AG04450 (cell line): ENCODE measurements around the gene CCND2. TPM values are rescaled to one million over a fixed set of nuclear protein-coding genes. Genes with fewer than 3 reads are reported as not detected.

Source experiments
- CTCF ChIA-PET: fragments of 300-600, 350-600 bp; formaldehyde crosslinking; extraction: SDS; loops from one replicate; lab custom pipeline; 2022; ENCODE audit warnings: antibody characterized with exemption, inconsistent platforms; lab: Charles Lee
- POLR2A ChIA-PET: fragments of 350-600 bp; formaldehyde crosslinking; extraction: SDS; loops from one replicate; lab custom pipeline; 2021; ENCODE audit warnings: antibody characterized with exemption, inconsistent platforms; lab: Yijun Ruan, JAX
- DNase-seq: peaks from one replicate; pipeline ENCODE4 v3.0.0-alpha.2; 2011; ENCODE audit warnings: low read depth, low spot score
- H3K27ac ChIP-seq: one replicate; pipeline ENCODE4 v1.5.1; 2012; ENCODE audit warnings: low read depth, low read length, control low read depth
- H3K27me3 ChIP-seq: one replicate; pipeline ENCODE4 v1.6.0; 2012; ENCODE audit warnings: low read length; ENCODE audit not compliant: control insufficient read depth, insufficient read depth
- H3K4me3 ChIP-seq: 2 replicates; pipeline ENCODE4 v1.5.1; 2011; ENCODE audit warnings: mild to moderate bottlenecking, low read depth, low read length, control low read depth
- H3K9me3 ChIP-seq: 2 replicates; pipeline ENCODE4 v1.5.1; 2012; ENCODE audit warnings: low read length; ENCODE audit not compliant: control insufficient read depth, insufficient read depth
- polyA plus RNA-seq: library from polyadenylated mRNA; depleted of rRNA; stranded (reverse); fragments of >200 nt; gene quantifications from 2 replicates; pipeline ENCODE4 v1.2.3, GENCODE V29; 2011
- TF ChIP-seq, protein P1 (sequence below): IDR thresholded peaks from 2 replicates; pipeline ENCODE4 v1.5.1; 2011; ENCODE audit warnings: low read depth, low read length, control low read depth, inconsistent platforms

CCND2 gene
- polyA plus RNA-seq, 1 experiment = 4.2 TPM

DNA sequence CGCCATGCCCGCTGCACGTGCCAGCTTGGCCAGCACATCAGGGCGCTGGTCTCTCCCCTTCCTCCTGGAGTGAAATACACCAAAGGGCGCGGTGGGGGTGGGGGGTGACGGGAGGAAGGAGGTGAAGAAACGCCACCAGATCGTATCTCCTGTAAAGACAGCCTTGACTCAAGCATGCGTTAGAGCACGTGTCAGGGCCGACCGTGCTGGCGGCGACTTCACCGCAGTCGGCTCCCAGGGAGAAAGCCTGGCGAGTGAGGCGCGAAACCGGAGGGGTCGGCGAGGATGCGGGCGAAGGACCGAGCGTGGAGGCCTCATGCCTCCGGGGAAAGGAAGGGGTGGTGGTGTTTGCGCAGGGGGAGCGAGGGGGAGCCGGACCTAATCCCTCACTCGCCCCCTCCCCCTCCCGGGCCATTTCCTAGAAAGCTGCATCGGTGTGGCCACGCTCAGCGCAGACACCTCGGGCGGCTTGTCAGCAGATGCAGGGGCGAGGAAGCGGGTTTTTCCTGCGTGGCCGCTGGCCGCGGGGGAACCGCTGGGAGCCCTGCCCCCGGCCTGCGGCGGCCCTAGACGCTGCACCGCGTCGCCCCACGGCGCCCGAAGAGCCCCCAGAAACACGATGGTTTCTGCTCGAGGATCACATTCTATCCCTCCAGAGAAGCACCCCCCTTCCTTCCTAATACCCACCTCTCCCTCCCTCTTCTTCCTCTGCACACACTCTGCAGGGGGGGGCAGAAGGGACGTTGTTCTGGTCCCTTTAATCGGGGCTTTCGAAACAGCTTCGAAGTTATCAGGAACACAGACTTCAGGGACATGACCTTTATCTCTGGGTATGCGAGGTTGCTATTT is 914 bp upstream of the CCND2 start:
- no peak for DNase-seq
- POLR2A ChIA-PET = interaction anchor here (0.6 kb wide), 2 partner anchors 10 to 11 kb away, joined by 4 to 9 read pairs; no protein-coding TSS in a partner anchor
- Histone ChIP-seq H3K4me3 (peak overlapping the region; percentile 35; the same call in 1 of the 2 replicates), H3K9me3 (peaks cover 12% of the 10 kb centered on the region; the same call in 1 of the 2 replicates), H3K27ac (no peak overlapping the region), H3K27me3 (peaks cover 88% of the 10 kb centered on the region)
- CTCF ChIA-PET = interaction anchor here (0.6 to 1.6 kb wide), 2 partner anchors 165 to 399 kb away, joined by 5 to 6 read pairs; no protein-coding TSS in a partner anchor
- TF ChIP-seq, protein P1, sequence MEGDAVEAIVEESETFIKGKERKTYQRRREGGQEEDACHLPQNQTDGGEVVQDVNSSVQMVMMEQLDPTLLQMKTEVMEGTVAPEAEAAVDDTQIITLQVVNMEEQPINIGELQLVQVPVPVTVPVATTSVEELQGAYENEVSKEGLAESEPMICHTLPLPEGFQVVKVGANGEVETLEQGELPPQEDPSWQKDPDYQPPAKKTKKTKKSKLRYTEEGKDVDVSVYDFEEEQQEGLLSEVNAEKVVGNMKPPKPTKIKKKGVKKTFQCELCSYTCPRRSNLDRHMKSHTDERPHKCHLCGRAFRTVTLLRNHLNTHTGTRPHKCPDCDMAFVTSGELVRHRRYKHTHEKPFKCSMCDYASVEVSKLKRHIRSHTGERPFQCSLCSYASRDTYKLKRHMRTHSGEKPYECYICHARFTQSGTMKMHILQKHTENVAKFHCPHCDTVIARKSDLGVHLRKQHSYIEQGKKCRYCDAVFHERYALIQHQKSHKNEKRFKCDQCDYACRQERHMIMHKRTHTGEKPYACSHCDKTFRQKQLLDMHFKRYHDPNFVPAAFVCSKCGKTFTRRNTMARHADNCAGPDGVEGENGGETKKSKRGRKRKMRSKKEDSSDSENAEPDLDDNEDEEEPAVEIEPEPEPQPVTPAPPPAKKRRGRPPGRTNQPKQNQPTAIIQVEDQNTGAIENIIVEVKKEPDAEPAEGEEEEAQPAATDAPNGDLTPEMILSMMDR = no peak

DNA sequence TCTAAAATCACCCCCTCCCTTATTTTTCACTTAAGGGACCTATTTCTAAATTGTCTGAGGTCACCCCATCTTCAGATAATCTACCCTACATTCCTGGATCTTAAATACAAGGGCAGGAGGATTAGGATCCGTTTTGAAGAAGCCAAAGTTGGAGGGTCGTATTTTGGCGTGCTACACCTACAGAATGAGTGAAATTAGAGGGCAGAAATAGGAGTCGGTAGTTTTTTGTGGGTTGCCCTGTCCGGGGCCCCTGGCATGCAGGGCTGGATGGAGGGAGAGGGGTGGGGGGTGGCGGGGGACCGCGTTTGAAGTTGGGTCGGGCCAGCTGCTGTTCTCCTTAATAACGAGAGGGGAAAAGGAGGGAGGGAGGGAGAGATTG is 300 bp upstream of the CCND2 start:
- ChIA-PET POLR2A (no interaction called here), CTCF (interaction anchor here (0.6 kb wide), 1 partner anchor 400 kb away, joined by 5 read pairs; no protein-coding TSS in a partner anchor)
- TF ChIP-seq, protein P1 = no peak
- peaks cover 12% of the 10 kb centered on the region; the same call in 1 of the 2 replicates for H3K9me3 ChIP-seq
- no peak overlapping the region for H3K27ac ChIP-seq
- H3K4me3 ChIP-seq = no peak overlapping the region; the same call in 1 of the 2 replicates
- peaks cover 87% of the 10 kb centered on the region for H3K27me3 ChIP-seq
- no peak for DNase-seq

DNA sequence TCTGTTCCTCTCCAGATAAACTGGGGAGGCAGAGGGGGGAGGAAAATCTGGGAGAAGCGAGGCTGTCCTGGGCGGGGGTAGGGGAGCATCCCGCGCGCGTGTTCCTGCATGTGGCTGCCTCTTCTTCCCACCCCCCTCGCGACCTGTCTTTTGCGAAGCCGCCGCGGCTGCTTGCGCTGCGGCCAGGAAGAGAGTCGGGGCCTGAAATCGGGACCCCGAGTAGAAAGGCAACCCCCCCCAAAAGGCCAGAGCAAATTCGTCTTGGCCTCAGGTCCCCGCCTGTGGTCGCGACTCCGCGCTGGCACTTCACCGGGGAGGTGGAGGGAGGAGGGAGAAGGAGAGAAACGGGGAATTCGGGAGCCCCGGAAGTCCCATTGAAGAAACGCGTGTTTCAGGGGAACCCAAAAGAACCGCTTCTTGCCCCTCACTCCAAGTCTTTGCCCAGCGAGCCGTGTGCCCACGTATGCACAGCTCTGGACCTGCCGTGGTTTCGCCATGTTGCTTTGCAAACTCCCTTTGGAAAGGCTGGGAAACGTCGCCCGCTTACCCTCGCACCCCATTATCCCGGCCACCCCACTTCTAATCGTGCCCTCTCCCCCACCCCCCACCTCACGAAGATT is 944 bp downstream of the CCND2 start:
- CTCF ChIA-PET = interaction anchor here (0.6 to 5.6 kb wide), 2 partner anchors 236 to 1122 kb away, joined by 3 to 89 read pairs; no protein-coding TSS in a partner anchor
- POLR2A ChIA-PET = interaction anchor here (0.6 kb wide), 3 partner anchors 242 to 288 kb away, joined by 3 read pairs; partner anchors contain the start of gene DYRK4

DNA sequence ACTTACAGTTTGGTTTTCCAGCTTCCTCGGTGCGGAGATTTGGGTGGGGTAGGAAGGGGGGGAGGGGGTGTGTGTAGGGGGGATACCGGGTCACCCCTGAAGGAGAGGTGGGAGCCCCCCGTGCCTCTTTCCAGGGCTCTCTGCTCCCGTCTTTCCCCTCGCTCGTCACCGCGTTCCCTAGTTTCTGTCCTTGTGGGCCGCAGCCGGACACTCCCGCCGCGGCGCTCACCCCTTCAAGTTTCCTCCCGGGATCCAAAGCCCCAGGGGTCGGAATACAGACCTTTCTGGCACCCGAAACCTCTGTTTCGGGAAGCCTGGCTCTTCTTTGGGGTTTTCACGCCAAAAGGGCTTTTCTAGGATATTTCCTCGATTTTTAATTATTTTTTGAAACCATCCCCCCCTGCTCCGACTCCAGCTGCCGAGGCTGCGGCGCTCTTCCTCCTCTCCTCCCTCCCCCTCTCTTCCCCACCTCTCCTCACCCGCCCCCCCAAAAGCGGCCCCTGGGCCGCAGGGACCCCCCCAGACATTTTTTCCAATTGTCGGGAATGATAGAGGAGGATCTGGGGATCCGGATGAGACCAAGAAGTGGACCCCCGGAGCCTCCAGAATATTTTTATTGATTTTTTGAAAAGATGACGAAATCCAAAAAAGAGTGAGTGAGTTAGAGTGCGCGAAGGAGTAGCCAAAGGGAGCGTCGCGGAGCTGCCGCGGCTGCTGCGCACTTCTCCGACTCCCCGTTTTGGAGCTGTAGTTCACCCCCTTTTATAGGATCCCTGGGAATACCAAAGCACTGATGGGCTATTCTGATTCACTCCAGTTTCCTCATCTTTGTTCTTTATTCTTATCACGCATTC is 1.7 kb downstream of the CCND2 start:
- Histone ChIP-seq H3K27ac (no peak overlapping the region), H3K4me3 (peak overlapping the region; percentile 55), H3K27me3 (peaks cover 78% of the 10 kb centered on the region), H3K9me3 (peaks cover 12% of the 10 kb centered on the region; the same call in 1 of the 2 replicates)
- DNase-seq = no peak
- TF ChIP-seq, protein P1 = no peak
- ChIA-PET POLR2A (interaction anchor here (0.6 to 0.7 kb wide), 4 partner anchors 243 to 583 kb away, joined by 3 to 15 read pairs (median 3); partner anchors contain the start of gene DYRK4), CTCF (interaction anchor here (0.6 to 5.6 kb wide), 18 partner anchors 10 to 1123 kb away, joined by 3 to 165 read pairs (median 11); no protein-coding TSS in a partner anchor)

More for the DNA sequence above, 944 bp downstream of the CCND2 start:
- Histone ChIP-seq H3K27me3 (peaks cover 85% of the 10 kb centered on the region), H3K9me3 (peaks cover 12% of the 10 kb centered on the region; the same call in 1 of the 2 replicates), H3K27ac (no peak overlapping the region), H3K4me3 (peak overlapping the region; percentile 55)
- DNase-seq = no peak
- TF ChIP-seq, protein P1 = no peak
